CD4-positive, alpha-beta T cell treated with Interleukin-1 beta for 1 hour (primary cell): ENCODE measurements around the gene NAIF1.
A peak's percentile ranks its signal among the peaks of the same experiment; 100 is the strongest.
"Not testable (repeated sequence)": the region's sequence is repeated elsewhere in the genome, so short reads cannot be mapped to it uniquely, and the experiment has no call there.

Source experiments
- DNase-seq, 2 donors: peaks; one replicate each; pipeline ENCODE4 v3.0.0-alpha.2; 2020 to 2022

Gene NAIF1

GRCh38 chr9:128056887-128057723, 10.0 kb downstream of the NAIF1 start:
- no peak for DNase-seq

GRCh38 chr9:128056086-128056485, 11.0 kb downstream of the NAIF1 start:
- DNase-seq, result no peak

- DNase-seq, result no peak
These were observed 11.6 kb downstream of the NAIF1 start for GRCh38 chr9:128055344-128056040.

- no peak for DNase-seq
These were observed 13.0 kb downstream of the NAIF1 start for GRCh38 chr9:128054087-128054486.

- DNase-seq, result peak in 1 of 2 donors; percentile 67
These were observed 13.6 kb downstream of the NAIF1 start for GRCh38 chr9:128053560-128053959.

- DNase-seq, result no peak
These were observed 15.0 kb downstream of the NAIF1 start for GRCh38 chr9:128051932-128052709.

- DNase-seq, result no peak
These were observed 17.3 kb downstream of the NAIF1 start for GRCh38 chr9:128049843-128050242.

GRCh38 chr9:128048663-128049062, 18.5 kb downstream of the NAIF1 start:
- no peak for DNase-seq

- no peak for DNase-seq
These were observed 19.9 kb downstream of the NAIF1 start for GRCh38 chr9:128047231-128047630.

GRCh38 chr9:128045831-128046230, 21.3 kb downstream of the NAIF1 start:
- no peak for DNase-seq

GRCh38 chr9:128045409-128045808, 21.7 kb downstream of the NAIF1 start:
- not testable (repeated sequence) for DNase-seq

GRCh38 chr9:128043467-128043868, 23.7 kb downstream of the NAIF1 start:
- DNase-seq, result no peak

GRCh38 chr9:128042043-128042442, 25.1 kb downstream of the NAIF1 start:
- no peak for DNase-seq

- not testable (repeated sequence) for DNase-seq
These were observed 26.3 kb downstream of the NAIF1 start for GRCh38 chr9:128040783-128041182.

- not testable (repeated sequence) for DNase-seq
These were observed 30.6 kb downstream of the NAIF1 start for GRCh38 chr9:128036522-128036921.

- peak; percentile 75 to 83 for DNase-seq
These were observed 32.1 kb downstream of the NAIF1 start for GRCh38 chr9:128034821-128035652.

- no peak for DNase-seq
These were observed 33.5 kb downstream of the NAIF1 start for GRCh38 chr9:128033609-128034008.

GRCh38 chr9:128027705-128028104, 39.4 kb downstream of the NAIF1 start:
- no peak for DNase-seq

- DNase-seq, result peak; percentile 55 to 57
These were observed 40.2 kb downstream of the NAIF1 start for GRCh38 chr9:128026773-128027541.

GRCh38 chr9:128026255-128026772, 40.8 kb downstream of the NAIF1 start:
- DNase-seq, result peak; percentile 88 to 89

- DNase-seq, result peak in 1 of 2 donors; percentile 34
These were observed 41.4 kb downstream of the NAIF1 start for GRCh38 chr9:128025736-128026135.
